GM18511 (cell line): ENCODE results near the gene MMAB.
"Not testable (repeated sequence)": the region's sequence is repeated elsewhere in the genome, so short reads cannot be mapped to it uniquely, and the experiment has no call there.

Experiments
- ATAC-seq: cut with Tn5 transposase; IDR thresholded peaks from one replicate; pipeline ENCODE4 v1.9.1; 2021; ENCODE audit warnings: mild to moderate bottlenecking, moderate library complexity; ENCODE audit not compliant: unreplicated experiment

The MMAB gene

GRCh38 chr12:109604132-109604585, 30.9 kb upstream of the MMAB start:
- no peak for ATAC-seq

- ATAC-seq, result not testable (repeated sequence)
These were observed 28.8 kb upstream of the MMAB start for GRCh38 chr12:109602132-109602531.

GRCh38 chr12:109601557-109601956, 28.3 kb upstream of the MMAB start:
- no peak for ATAC-seq

GRCh38 chr12:109600995-109601394, 27.7 kb upstream of the MMAB start:
- no peak for ATAC-seq

GRCh38 chr12:109600481-109600880, 27.2 kb upstream of the MMAB start:
- ATAC-seq, result no peak

- no peak for ATAC-seq
These were observed 25.8 kb upstream of the MMAB start for GRCh38 chr12:109599087-109599486.

- no peak for ATAC-seq
These were observed 25.1 kb upstream of the MMAB start for GRCh38 chr12:109598428-109598854.

- ATAC-seq, result no peak
These were observed 24.6 kb upstream of the MMAB start for GRCh38 chr12:109597795-109598427.

GRCh38 chr12:109597414-109597794, 24.1 kb upstream of the MMAB start:
- ATAC-seq, result no peak

GRCh38 chr12:109596418-109597244, 23.3 kb upstream of the MMAB start:
- no peak for ATAC-seq

GRCh38 chr12:109595321-109595902, 22.1 kb upstream of the MMAB start:
- ATAC-seq, result no peak

- ATAC-seq, result no peak
These were observed 21.4 kb upstream of the MMAB start for GRCh38 chr12:109594556-109595317.

GRCh38 chr12:109592905-109593272, 19.6 kb upstream of the MMAB start:
- no peak for ATAC-seq

GRCh38 chr12:109592195-109592904, 19.0 kb upstream of the MMAB start:
- ATAC-seq, result no peak

GRCh38 chr12:109591041-109591440, 17.7 kb upstream of the MMAB start:
- ATAC-seq, result no peak

- ATAC-seq, result no peak
These were observed 17.3 kb upstream of the MMAB start for GRCh38 chr12:109590566-109590965.

GRCh38 chr12:109589691-109590245, 16.5 kb upstream of the MMAB start:
- no peak for ATAC-seq

GRCh38 chr12:109589240-109589590, 15.9 kb upstream of the MMAB start:
- ATAC-seq, result no peak

- ATAC-seq, result no peak
These were observed 15.3 kb upstream of the MMAB start for GRCh38 chr12:109588461-109589239.

- no peak for ATAC-seq
These were observed 14.6 kb upstream of the MMAB start for GRCh38 chr12:109587921-109588320.
